ENCODE measurements around the gene PRR16. TPM values are rescaled to one million over a fixed set of nuclear protein-coding genes. Genes with fewer than 3 reads are reported as not detected.
A peak's percentile ranks its signal among the peaks of the same experiment; 100 is the strongest.

PRR16 gene
- total and polyA plus RNA-seq, 9 donors, result 6.0 to 27.3 (median 16.9) TPM

DNA sequence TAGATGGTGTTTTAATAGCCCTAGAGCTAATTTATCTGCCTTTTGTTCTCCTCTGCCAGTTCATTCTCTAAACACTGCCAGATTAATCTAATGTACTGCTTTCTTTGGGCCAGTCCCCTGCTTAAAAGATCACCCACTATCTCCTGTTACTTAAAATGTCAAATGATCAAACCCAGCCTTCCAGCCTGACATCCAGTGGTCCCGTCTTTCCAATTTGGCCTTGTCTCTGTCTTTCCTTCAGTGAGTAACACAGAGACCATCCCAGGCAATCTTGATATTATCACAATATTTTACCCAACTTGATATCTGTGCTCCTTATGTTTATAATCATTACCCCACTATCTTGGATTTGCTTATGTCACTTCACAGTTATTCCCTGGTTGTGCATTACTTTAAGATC, 12.0 kb downstream of the PRR16 start:
- no peak overlapping the region for H3K4me3 ChIP-seq (ENCODE audit: low read length)
- H3K27ac ChIP-seq (ENCODE audit: low read length), result no peak overlapping the region
- H3K4me1 ChIP-seq (ENCODE audit: control insufficient read depth, insufficient read depth, low read length), result no peaks in the 10 kb centered on the region
- H3K9me3 ChIP-seq (replicated peaks; ENCODE audit: control insufficient read depth, low read depth, low read length), result no peaks in the 10 kb centered on the region
- DNase-seq, result no peak
- 75% methylated on average over 1 of the region's 1 CpG for WGBS (ENCODE audit: insufficient coverage)
- no peaks in the 10 kb centered on the region for H3K36me3 ChIP-seq (ENCODE audit: control insufficient read depth, insufficient read depth, low read length)
- H3K27me3 ChIP-seq (ENCODE audit: control insufficient read depth, insufficient read depth, low read length), result no peaks in the 10 kb centered on the region

DNA sequence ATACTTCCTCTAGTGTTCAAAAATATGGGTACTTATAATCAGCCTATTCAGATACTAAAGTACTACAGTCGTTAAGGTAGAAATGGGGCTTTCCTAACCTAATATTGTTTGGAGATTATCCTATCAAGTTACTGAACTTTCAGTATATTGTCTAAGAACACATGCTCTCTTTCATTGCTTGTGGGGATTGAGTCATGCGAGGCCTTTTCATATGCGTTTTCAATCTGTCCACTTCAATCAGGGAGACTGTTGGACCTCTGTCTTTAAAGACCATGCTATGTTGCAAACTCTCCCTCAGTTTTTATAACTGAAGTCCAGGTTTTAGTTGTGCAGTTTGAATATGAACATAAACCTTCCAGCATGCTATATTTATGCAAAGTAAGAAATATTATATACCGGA, 15.0 kb downstream of the PRR16 start:
- H3K27ac ChIP-seq (ENCODE audit: low read length), result no peak overlapping the region
- DNase-seq, result peak; percentile 48
- no peak overlapping the region for H3K4me3 ChIP-seq (ENCODE audit: low read length)
- H3K4me1 ChIP-seq (ENCODE audit: control insufficient read depth, insufficient read depth, low read length), result no peaks in the 10 kb centered on the region
- H3K27me3 ChIP-seq (ENCODE audit: control insufficient read depth, insufficient read depth, low read length), result no peaks in the 10 kb centered on the region
- H3K36me3 ChIP-seq (ENCODE audit: control insufficient read depth, insufficient read depth, low read length), result no peaks in the 10 kb centered on the region
- no peaks in the 10 kb centered on the region for H3K9me3 ChIP-seq (replicated peaks; ENCODE audit: control insufficient read depth, low read depth, low read length)
- no CpG with 5 or more reads among the region's 4 CpGs for WGBS (ENCODE audit: insufficient coverage)

DNA sequence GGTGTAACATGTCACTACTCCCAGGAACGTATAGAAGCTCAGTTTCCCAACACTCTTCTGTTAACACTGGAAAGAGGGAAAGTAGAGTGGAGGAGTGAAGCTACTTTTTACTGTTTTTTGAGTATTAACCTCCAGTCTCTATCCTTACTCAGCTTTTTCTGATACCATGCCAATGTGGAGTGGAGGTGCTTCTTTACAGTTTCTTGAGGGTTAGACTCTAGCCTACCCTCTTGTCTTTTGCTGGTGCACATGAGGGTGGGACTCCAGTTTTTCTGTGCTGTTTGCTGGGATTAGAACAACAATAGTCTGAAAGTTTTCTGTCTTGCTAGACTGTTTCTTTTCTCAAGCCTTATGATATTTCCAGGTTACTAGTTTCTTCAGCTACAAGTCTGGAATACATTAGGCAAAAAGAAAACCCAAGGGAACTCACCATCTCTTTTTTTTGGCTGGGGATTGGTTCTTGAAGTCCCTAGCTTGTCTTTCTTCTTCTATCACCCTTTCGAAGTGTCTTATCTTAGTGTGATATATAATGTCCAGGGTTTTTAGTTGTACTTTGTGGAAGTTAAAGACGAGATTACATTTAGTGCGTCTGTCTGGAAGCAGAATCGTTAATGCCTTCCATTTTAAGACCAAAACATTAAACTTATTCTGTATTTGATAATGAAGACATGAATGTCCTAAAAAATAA, 35.9 kb downstream of the PRR16 start:
- H3K27me3 ChIP-seq (ENCODE audit: control insufficient read depth, insufficient read depth, low read length), result no peaks in the 10 kb centered on the region
- H3K36me3 ChIP-seq (ENCODE audit: control insufficient read depth, insufficient read depth, low read length), result no peaks in the 10 kb centered on the region
- no peak overlapping the region for H3K27ac ChIP-seq (ENCODE audit: low read length)
- H3K9me3 ChIP-seq (replicated peaks; ENCODE audit: control insufficient read depth, low read depth, low read length), result no peaks in the 10 kb centered on the region
- no CpG with 5 or more reads among the region's 5 CpGs for WGBS (ENCODE audit: insufficient coverage)
- peak; percentile 5 for DNase-seq
- no peak overlapping the region for H3K4me3 ChIP-seq (ENCODE audit: low read length)
- no peaks in the 10 kb centered on the region for H3K4me1 ChIP-seq (ENCODE audit: control insufficient read depth, insufficient read depth, low read length)

DNA sequence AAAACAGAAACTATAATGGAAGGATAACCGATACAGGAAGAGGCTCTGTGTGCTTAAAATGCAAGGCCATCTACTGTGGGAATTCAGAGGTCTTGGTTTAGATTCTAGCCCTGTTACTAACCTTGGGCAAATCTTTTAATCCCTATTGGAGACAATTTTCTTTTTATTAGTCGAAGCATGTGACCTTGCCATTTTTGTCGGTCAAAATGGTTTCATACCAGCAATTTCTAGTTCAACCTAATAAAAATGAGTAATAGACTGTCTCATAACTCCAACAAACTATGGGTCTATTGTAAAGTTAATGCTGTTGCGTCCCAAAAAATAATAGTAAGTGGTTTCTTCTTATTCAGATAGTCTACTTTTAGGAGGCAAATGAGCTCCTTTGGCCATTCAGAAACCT, 38.4 kb downstream of the PRR16 start:
- Histone ChIP-seq H3K36me3 (ENCODE audit: control insufficient read depth, insufficient read depth, low read length) (no peaks in the 10 kb centered on the region), H3K9me3 (replicated peaks; ENCODE audit: control insufficient read depth, low read depth, low read length) (no peaks in the 10 kb centered on the region), H3K27me3 (ENCODE audit: control insufficient read depth, insufficient read depth, low read length) (no peaks in the 10 kb centered on the region), H3K4me1 (ENCODE audit: control insufficient read depth, insufficient read depth, low read length) (no peaks in the 10 kb centered on the region), H3K4me3 (ENCODE audit: low read length) (no peak overlapping the region), H3K27ac (ENCODE audit: low read length) (no peak overlapping the region)
- WGBS (ENCODE audit: insufficient coverage), result 100% methylated on average over 1 of the region's 4 CpGs
- DNase-seq, result no peak

DNA sequence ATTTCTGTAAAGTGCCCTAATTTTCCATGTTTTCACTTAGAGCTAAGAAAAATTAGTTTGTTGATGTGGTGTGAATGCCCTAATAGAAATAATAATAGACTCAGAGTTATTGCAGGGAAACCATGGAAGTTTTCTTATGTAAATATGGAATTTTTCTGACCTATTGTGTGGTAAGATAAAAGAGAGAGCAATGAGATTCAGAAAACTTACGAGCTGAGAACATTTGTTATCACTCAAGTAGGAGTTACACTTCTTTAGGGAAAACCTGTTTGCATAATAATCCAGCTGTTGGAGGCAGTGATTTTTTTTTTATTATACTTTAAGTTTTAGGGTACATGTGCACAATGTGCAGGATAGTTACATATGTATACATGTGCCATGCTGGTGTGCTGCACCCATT, 39.2 kb downstream of the PRR16 start:
- Histone ChIP-seq H3K27ac (ENCODE audit: low read length) (no peak overlapping the region), H3K4me3 (ENCODE audit: low read length) (no peak overlapping the region), H3K4me1 (ENCODE audit: control insufficient read depth, insufficient read depth, low read length) (no peaks in the 10 kb centered on the region), H3K27me3 (ENCODE audit: control insufficient read depth, insufficient read depth, low read length) (no peaks in the 10 kb centered on the region), H3K9me3 (replicated peaks; ENCODE audit: control insufficient read depth, low read depth, low read length) (no peaks in the 10 kb centered on the region), H3K36me3 (ENCODE audit: control insufficient read depth, insufficient read depth, low read length) (no peaks in the 10 kb centered on the region)
- no peak for DNase-seq
- WGBS (ENCODE audit: insufficient coverage), result no CpG with 5 or more reads among the region's 1 CpG

DNA sequence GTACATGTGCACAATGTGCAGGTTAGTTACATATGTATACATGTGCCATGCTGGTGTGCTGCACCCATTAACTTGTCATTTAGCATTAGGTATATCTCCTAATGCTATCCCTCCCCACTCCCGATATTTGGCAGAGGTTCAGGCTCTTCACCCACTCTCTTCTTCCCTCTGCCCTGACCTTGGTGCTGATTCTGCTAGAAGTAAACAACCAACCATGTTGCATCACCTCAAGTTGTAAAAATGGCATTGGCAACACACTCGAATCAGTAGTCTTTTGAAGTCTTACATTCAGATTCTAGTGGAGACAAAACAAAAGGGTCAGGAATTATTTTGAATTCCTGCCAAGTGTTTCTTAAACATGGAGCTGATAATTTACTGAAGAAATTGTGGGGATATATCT, 40.0 kb downstream of the PRR16 start:
- H3K4me1 ChIP-seq (ENCODE audit: control insufficient read depth, insufficient read depth, low read length), result no peaks in the 10 kb centered on the region
- H3K27ac ChIP-seq (ENCODE audit: low read length), result no peak overlapping the region
- WGBS (ENCODE audit: insufficient coverage), result 43% methylated on average over 1 of the region's 2 CpGs
- no peak overlapping the region for H3K4me3 ChIP-seq (ENCODE audit: low read length)
- no peaks in the 10 kb centered on the region for H3K27me3 ChIP-seq (ENCODE audit: control insufficient read depth, insufficient read depth, low read length)
- no peak for DNase-seq
- H3K36me3 ChIP-seq (ENCODE audit: control insufficient read depth, insufficient read depth, low read length), result no peaks in the 10 kb centered on the region
- H3K9me3 ChIP-seq (replicated peaks; ENCODE audit: control insufficient read depth, low read depth, low read length), result no peaks in the 10 kb centered on the region

DNA sequence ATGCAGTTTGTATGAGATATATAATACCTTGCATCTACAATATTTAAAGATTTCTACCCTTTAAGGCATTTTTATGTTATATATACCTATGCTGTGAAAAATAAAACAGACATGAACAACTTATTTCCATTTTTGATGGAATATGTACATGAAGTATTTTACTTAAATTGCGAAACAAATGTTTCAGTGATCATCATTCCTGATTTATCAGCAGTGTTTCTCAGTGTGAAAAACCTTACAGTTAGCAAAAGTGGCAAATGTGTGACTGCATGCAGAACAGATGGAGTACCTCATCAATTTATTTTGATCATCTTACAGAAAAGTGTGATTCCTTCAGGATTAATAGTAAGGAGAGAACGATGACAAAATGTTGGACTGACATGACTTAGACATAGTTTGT, 43.1 kb downstream of the PRR16 start:
- no CpG with 5 or more reads among the region's 2 CpGs for WGBS (ENCODE audit: insufficient coverage)
- H3K27ac ChIP-seq (ENCODE audit: low read length), result no peak overlapping the region

DNA sequence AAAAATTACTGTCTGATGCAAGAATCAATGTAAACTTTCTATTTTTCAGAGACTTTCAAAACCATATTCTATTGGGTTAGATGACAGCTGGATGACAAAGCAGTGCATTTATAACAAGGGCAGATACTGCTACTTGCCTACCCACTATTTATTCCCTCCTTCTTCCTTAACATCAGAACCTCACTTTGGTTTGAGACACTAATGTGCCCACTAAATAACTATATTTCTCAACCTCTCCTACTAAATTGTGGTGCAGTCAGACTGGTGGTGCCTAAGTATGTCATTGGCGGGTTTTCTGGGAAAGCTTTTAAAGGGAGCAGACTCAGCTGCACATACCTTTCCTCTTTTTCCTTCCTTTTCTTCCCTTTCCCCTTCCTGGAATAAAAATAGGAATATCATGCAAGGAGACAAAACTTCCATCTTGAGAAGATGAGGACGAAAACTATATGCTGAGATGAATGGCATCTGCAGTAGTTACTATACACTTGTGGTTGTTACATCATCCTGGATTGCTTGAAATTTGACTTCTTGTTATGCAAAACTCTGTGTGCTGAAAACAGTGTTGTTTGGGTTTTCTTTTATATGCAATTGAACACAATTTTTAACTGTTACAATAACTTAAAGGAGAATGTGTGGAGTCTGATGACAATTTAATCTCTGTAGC, 43.8 kb downstream of the PRR16 start:
- no peaks in the 10 kb centered on the region for H3K36me3 ChIP-seq (ENCODE audit: control insufficient read depth, insufficient read depth, low read length)
- H3K27me3 ChIP-seq (ENCODE audit: control insufficient read depth, insufficient read depth, low read length), result no peaks in the 10 kb centered on the region
- H3K9me3 ChIP-seq (replicated peaks; ENCODE audit: control insufficient read depth, low read depth, low read length), result no peaks in the 10 kb centered on the region
- no peak overlapping the region for H3K27ac ChIP-seq (ENCODE audit: low read length)
- WGBS (ENCODE audit: insufficient coverage), result 100% methylated on average over 1 of the region's 2 CpGs
- no peak overlapping the region for H3K4me3 ChIP-seq (ENCODE audit: low read length)
- no peak for DNase-seq
- H3K4me1 ChIP-seq (ENCODE audit: control insufficient read depth, insufficient read depth, low read length), result no peaks in the 10 kb centered on the region

More for the DNA sequence above, 43.1 kb downstream of the PRR16 start:
- Histone ChIP-seq H3K4me1 (ENCODE audit: control insufficient read depth, insufficient read depth, low read length) (no peaks in the 10 kb centered on the region), H3K4me3 (ENCODE audit: low read length) (no peak overlapping the region), H3K27me3 (ENCODE audit: control insufficient read depth, insufficient read depth, low read length) (no peaks in the 10 kb centered on the region), H3K9me3 (replicated peaks; ENCODE audit: control insufficient read depth, low read depth, low read length) (no peaks in the 10 kb centered on the region), H3K36me3 (ENCODE audit: control insufficient read depth, insufficient read depth, low read length) (no peaks in the 10 kb centered on the region)
- no peak for DNase-seq

DNA sequence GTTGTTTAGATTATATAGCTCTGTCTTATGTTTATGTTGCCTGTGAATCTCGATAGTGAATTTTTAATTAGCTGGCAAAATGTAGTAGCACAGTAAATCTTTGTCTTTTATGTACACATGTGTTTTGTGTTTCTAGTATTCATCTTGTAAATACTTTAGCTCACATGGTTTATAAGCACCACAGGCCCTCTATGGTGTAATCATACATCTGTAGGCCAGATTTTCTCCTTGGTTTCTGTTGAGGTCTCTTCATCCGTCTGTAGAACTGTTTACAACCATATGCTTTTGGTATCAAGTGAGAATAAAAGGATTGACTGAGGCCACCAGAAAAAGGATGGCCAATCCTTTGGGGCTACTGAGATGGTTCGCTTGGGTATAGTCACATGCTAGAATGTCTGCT, 45.0 kb downstream of the PRR16 start:
- Histone ChIP-seq H3K36me3 (ENCODE audit: control insufficient read depth, insufficient read depth, low read length) (no peaks in the 10 kb centered on the region), H3K27me3 (ENCODE audit: control insufficient read depth, insufficient read depth, low read length) (no peaks in the 10 kb centered on the region), H3K27ac (ENCODE audit: low read length) (no peak overlapping the region), H3K9me3 (replicated peaks; ENCODE audit: control insufficient read depth, low read depth, low read length) (no peaks in the 10 kb centered on the region), H3K4me3 (ENCODE audit: low read length) (no peak overlapping the region), H3K4me1 (ENCODE audit: control insufficient read depth, insufficient read depth, low read length) (no peaks in the 10 kb centered on the region)
- no peak for DNase-seq
- WGBS (ENCODE audit: insufficient coverage), result no CpG with 5 or more reads among the region's 3 CpGs

DNA sequence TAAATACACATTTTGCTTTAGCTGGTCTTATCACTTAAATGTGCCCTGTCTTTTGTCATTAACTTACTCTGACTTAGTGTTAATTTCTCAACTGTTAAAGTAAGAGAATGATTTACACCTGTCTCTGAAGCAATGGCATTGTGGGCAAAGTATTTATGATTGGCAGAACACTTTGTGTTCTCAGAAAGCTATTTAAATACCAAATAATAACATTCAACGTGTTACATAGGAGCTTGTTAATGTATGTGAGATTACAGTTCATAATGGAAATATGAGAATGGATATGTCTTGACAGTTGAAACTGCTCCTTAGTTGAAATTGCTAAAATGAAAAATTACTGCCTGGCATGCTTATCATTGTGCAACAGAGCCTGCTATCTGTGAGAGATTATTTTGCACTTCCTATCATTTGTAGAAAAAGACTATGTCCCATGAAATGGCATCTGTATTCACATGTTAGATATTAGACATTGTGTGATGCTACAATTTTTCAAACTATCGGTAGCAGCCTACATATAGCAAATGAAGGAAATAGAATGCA, 46.1 kb downstream of the PRR16 start:
- H3K36me3 ChIP-seq (ENCODE audit: control insufficient read depth, insufficient read depth, low read length), result no peaks in the 10 kb centered on the region
- no peaks in the 10 kb centered on the region for H3K9me3 ChIP-seq (replicated peaks; ENCODE audit: control insufficient read depth, low read depth, low read length)
- H3K27me3 ChIP-seq (ENCODE audit: control insufficient read depth, insufficient read depth, low read length), result no peaks in the 10 kb centered on the region
- no peak overlapping the region for H3K27ac ChIP-seq (ENCODE audit: low read length)
- WGBS (ENCODE audit: insufficient coverage), result no CpG with 5 or more reads among the region's 2 CpGs
- no peak for DNase-seq
- no peak overlapping the region for H3K4me3 ChIP-seq (ENCODE audit: low read length)
- no peaks in the 10 kb centered on the region for H3K4me1 ChIP-seq (ENCODE audit: control insufficient read depth, insufficient read depth, low read length)
